Measurements from ENCODE around the gene MYO1C. TPM values are rescaled to one million over a fixed set of nuclear protein-coding genes. Genes with fewer than 3 reads are reported as not detected.

The MYO1C gene
- total RNA-seq, 1 experiment from 2014 or later = 227 TPM

DNA sequence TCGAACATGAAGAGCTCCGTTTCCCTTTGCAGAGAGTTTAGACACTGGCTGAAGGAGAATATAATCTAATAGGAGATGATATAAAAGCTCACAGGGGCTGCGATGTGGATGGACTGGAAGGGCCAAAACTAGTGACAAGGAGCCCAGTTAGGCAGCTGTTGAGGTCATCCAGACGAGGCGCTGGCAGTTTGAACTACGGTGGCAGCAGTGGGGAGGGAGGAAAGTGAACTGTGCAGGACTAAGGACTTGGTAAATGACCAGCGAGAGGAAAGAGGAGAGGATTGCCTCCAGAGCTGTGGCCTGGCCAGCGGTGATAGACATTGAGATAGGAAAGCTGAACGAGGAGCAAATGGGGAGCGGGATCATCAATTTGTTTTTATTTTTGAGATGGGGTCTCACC, 77.9 kb downstream of the MYO1C start:
- Histone ChIP-seq H3K36me3 (ENCODE audit: control insufficient read depth in 1 of 2, insufficient read depth in 2 of 2, low read length in 2 of 2) (no peaks in the 10 kb centered on the region), H3K4me3 (replicated peaks in 1 of 2; ENCODE audit: low read depth in 1 of 2, low read length in 2 of 2) (no peak overlapping the region), H2AFZ (ENCODE audit: low read depth, low read length, poor library complexity, severe bottlenecking) (no peak overlapping the region), H3K9me3 (ENCODE audit: control insufficient read depth in 1 of 2, insufficient read depth in 1 of 2, low read depth in 1 of 2, low read length in 2 of 2) (no peaks in the 10 kb centered on the region), H3K27ac (ENCODE audit: low read depth, low read length) (no peak overlapping the region), H3K9ac (ENCODE audit: low read length) (no peak overlapping the region), H3K4me2 (ENCODE audit: low read length) (no peak overlapping the region), H4K20me1 (ENCODE audit: insufficient read depth) (no peaks in the 10 kb centered on the region), H3K27me3 (ENCODE audit: insufficient read depth, low read length) (no peaks in the 10 kb centered on the region), H3K79me2 (ENCODE audit: insufficient read depth, low read length) (no peaks in the 10 kb centered on the region), H3K9me2 (ENCODE audit: insufficient read depth) (no peaks in the 10 kb centered on the region), H3K4me1 (ENCODE audit: control insufficient read depth in 1 of 2, insufficient read depth in 2 of 2, low read length in 2 of 2) (peaks cover 5% of the 10 kb centered on the region in 2 experiments; a peak in 3 of 4 replicates)
- RAD21 ChIA-PET (ENCODE audit: low non-redundant PET in 1 of 2, low total read pairs in 2 of 2, uncharacterized antibody in 2 of 2, unreplicated experiment in 2 of 2) = no interaction called here
- DNase-seq (ENCODE audit: low read depth, low spot score) (no peak), ATAC-seq (no peak)
- CTCF ChIA-PET = no interaction called here
- POLR2A ChIA-PET = interaction anchor here (1.4 kb wide), 1 partner anchor 15 kb away, joined by 5 read pairs; the partner anchor contains the start of gene YWHAE
- TF ChIP-seq, protein P1, sequence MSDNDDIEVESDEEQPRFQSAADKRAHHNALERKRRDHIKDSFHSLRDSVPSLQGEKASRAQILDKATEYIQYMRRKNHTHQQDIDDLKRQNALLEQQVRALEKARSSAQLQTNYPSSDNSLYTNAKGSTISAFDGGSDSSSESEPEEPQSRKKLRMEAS (IDR thresholded peaks at IDR 0.05) = no peak
- intact Hi-C loops (cut with micrococcal nuclease) = no loop called here
- no TSS peak for BruUV-seq (replicated peaks)

Other genes with a start within 250 kb of the MYO1C start
- not detected for gene BHLHA9, start 222.2 kb downstream of the MYO1C start, total RNA-seq (2021; ENCODE audit: unreplicated experiment)
- not detected for gene TRARG1, start 213.0 kb downstream of the MYO1C start, total RNA-seq (2021; ENCODE audit: unreplicated experiment)
- 735 TPM for gene YWHAE, start 92.5 kb downstream of the MYO1C start, total RNA-seq (2021; ENCODE audit: unreplicated experiment)
- gene CRK, start 36.5 kb downstream of the MYO1C start, total RNA-seq (2021; ENCODE audit: unreplicated experiment) = 55.5 TPM
- gene INPP5K, start 23.9 kb upstream of the MYO1C start, total RNA-seq (2021; ENCODE audit: unreplicated experiment) = 25.6 TPM
- gene PITPNA, start 70.1 kb upstream of the MYO1C start, total RNA-seq (2021; ENCODE audit: unreplicated experiment) = 71.2 TPM
- 12.6 TPM for gene SLC43A2, start 136.1 kb upstream of the MYO1C start, total RNA-seq (2021; ENCODE audit: unreplicated experiment)
- 2.2 TPM for gene SCARF1, start 153.0 kb upstream of the MYO1C start, total RNA-seq (2021; ENCODE audit: unreplicated experiment)
- gene RILP, start 157.2 kb upstream of the MYO1C start, total RNA-seq (2021; ENCODE audit: unreplicated experiment) = 11.6 TPM
- gene PRPF8, start 192.2 kb upstream of the MYO1C start, total RNA-seq (2021; ENCODE audit: unreplicated experiment) = 386 TPM
- 1.8 TPM for gene TLCD2, start 217.7 kb upstream of the MYO1C start, total RNA-seq (2021; ENCODE audit: unreplicated experiment)
- gene WDR81, start 232.0 kb upstream of the MYO1C start, total RNA-seq (2021; ENCODE audit: unreplicated experiment) = 17.3 TPM

Data from HCT116 (cell line).